A549 (cell line): ENCODE measurements around the gene DOK1.

Experiments used
- CBX2 ChIP-seq: fragments of 200-600 bp; sonication (generic); IDR thresholded peaks from 2 replicates; pipeline ENCODE4 v1.6.1; 2016; ENCODE audit warnings: low read depth, mild to moderate bottlenecking, borderline replicate concordance
- CTCF ChIP-seq: fragments of >200 bp; sonication (Bioruptor Twin); formaldehyde crosslinking; IDR thresholded peaks from 3 replicates; pipeline ENCODE4 v1.5.1; 2016
- EHF ChIP-seq: fragments of 250-450 bp; sonication (Bioruptor Pico); IDR thresholded peaks from 2 replicates; pipeline ENCODE4 v1.5.0; 2020; ENCODE audit warnings: mild to moderate bottlenecking
- EP300 ChIP-seq, 2 experiments: fragments of >200 bp; sonication (Bioruptor Twin); formaldehyde crosslinking; IDR thresholded peaks; 2 replicates in 1 of 2; 3 replicates in 1 of 2; pipeline ENCODE4 v1.6.1; 2016 to 2017
- POLR2A ChIP-seq: IDR thresholded peaks from 2 replicates; pipeline ENCODE4 v1.6.1; 2012; ENCODE audit warnings: mild to moderate bottlenecking, low read length
- REST ChIP-seq: fragments of 200-600 bp; sonication (generic); IDR thresholded peaks from 2 replicates; pipeline ENCODE4 v1.6.1; 2016; ENCODE audit warnings: antibody characterized with exemption, mild to moderate bottlenecking, moderate library complexity
- RNF2 ChIP-seq: fragments of 200-600 bp; sonication (generic); IDR thresholded peaks from 2 replicates; pipeline ENCODE4 v1.6.1; 2016; ENCODE audit warnings: low read depth, mild to moderate bottlenecking, antibody characterized with exemption, moderate library complexity, borderline replicate concordance
- SMC3 ChIP-seq: fragments of >200 bp; sonication (Bioruptor Twin); formaldehyde crosslinking; IDR thresholded peaks from 3 replicates; pipeline ENCODE4 v1.6.1; 2018; ENCODE audit warnings: inconsistent platforms
- ZSCAN20 ChIP-seq: fragments of 250-450 bp; sonication (Bioruptor Pico); IDR thresholded peaks from 2 replicates; pipeline ENCODE4 v1.8.0; 2022; ENCODE audit warnings: mild to moderate bottlenecking, moderate library complexity

GRCh38 chr2:74562126-74562775 lies 7.7 kb downstream of the DOK1 start:
- TF ChIP-seq CTCF (no peak), EP300 (IDR thresholded peaks at IDR 0.05) (no peak), REST (no peak), EHF (CRISPR knock-in tag) (no peak), SMC3 (no peak), RNF2 (no peak), ZSCAN20 (CRISPR knock-in tag) (no peak), CBX2 (no peak), POLR2A (no peak)
